Measurements from ENCODE around the gene C9orf50. TPM values are rescaled to one million over a fixed set of nuclear protein-coding genes. Genes with fewer than 3 reads are reported as not detected.

Gene C9orf50
- total RNA-seq, 1 donor from 2014 or later: not detected

- DNase-seq (ENCODE audit: low read depth in 2 of 2): no peak
These were observed 49.4 kb downstream of the C9orf50 start for GRCh38 chr9:129571298-129572051.

- DNase-seq (ENCODE audit: low read depth in 2 of 2): no peak
These were observed 50.2 kb downstream of the C9orf50 start for GRCh38 chr9:129570450-129571297.

GRCh38 chr9:129569502-129570449, 51.1 kb downstream of the C9orf50 start:
- DNase-seq (ENCODE audit: low read depth in 2 of 2): peak in 1 of 2 donors; percentile 38

GRCh38 chr9:129568560-129569501, 52.1 kb downstream of the C9orf50 start:
- DNase-seq (ENCODE audit: low read depth in 2 of 2): peak in 1 of 2 donors; percentile 33

- peak in 1 of 2 donors; percentile 33 for DNase-seq (ENCODE audit: low read depth in 2 of 2)
These were observed 52.9 kb downstream of the C9orf50 start for GRCh38 chr9:129567842-129568559.

- DNase-seq (ENCODE audit: low read depth in 2 of 2): no peak
These were observed 53.6 kb downstream of the C9orf50 start for GRCh38 chr9:129567329-129567728.

GRCh38 chr9:129566563-129567266, 54.2 kb downstream of the C9orf50 start:
- no peak for DNase-seq (ENCODE audit: low read depth in 2 of 2)

- DNase-seq (ENCODE audit: low read depth in 2 of 2): no peak
These were observed 58.0 kb downstream of the C9orf50 start for GRCh38 chr9:129562917-129563316.

- DNase-seq (ENCODE audit: low read depth in 2 of 2): no peak
These were observed 58.4 kb downstream of the C9orf50 start for GRCh38 chr9:129562514-129562913.

Other genes starting within 250 kb of the C9orf50 start
- gene NTMT1, start 5.1 kb upstream of the C9orf50 start, total RNA-seq: 23.7 and 25.7 TPM in 2 replicates
- gene ASB6, start 21.1 kb upstream of the C9orf50 start, total RNA-seq: 9.2 and 13.9 TPM in 2 replicates
- gene PRRX2, start 44.5 kb upstream of the C9orf50 start, total RNA-seq: 0.13 and 1.2 TPM in 2 replicates
- gene PTGES, start 131.9 kb upstream of the C9orf50 start, total RNA-seq: 0.25 and 0.26 TPM in 2 replicates
- 17.5 and 25.8 TPM in 2 replicates for gene TOR1B, start 182.1 kb upstream of the C9orf50 start, total RNA-seq
- gene TOR1A, start 203.0 kb upstream of the C9orf50 start, total RNA-seq: 22.9 and 27.4 TPM in 2 replicates
- 22.1 and 24.1 TPM in 2 replicates for gene C9orf78, start 214.2 kb upstream of the C9orf50 start, total RNA-seq
- 4.7 and 8.5 TPM in 2 replicates for gene USP20, start 214.4 kb upstream of the C9orf50 start, total RNA-seq

All from dermis microvascular lymphatic vessel endothelial cell (primary cell).